WTC11 (cell line): ENCODE data around the gene BCAS3. TPM values are rescaled to one million over a fixed set of nuclear protein-coding genes. Genes with fewer than 3 reads are reported as not detected.

Source experiments
- ATAC-seq: fragments of 200-7000 bp; cut with Tn5 transposase; 2 replicates; pipeline ENCODE4 v1.10.0; 2021; ENCODE audit warnings: mild to moderate bottlenecking, moderate library complexity
- CTCF ChIA-PET: fragments of 300-600 bp; sonication (Branson Sonifier 250); formaldehyde crosslinking; loops from one replicate; lab custom pipeline; 2021; ENCODE audit warnings: antibody characterized with exemption; lab: Charles Lee
- POLR2A ChIA-PET: fragments of 350-600 bp; sonication (Branson Sonifier 250); formaldehyde crosslinking; loops from one replicate; lab custom pipeline; 2021; ENCODE audit warnings: antibody characterized with exemption; lab: Charles Lee
- DNase-seq: peaks from one replicate; pipeline ENCODE4 v3.0.0; 2021; ENCODE audit warnings: low spot score
- H3K27ac Mint-ChIP-seq: 2 replicates; pipeline ENCODE4 v1.8.0; 2021; ENCODE audit warnings: mixed read lengths
- H3K27me3 Mint-ChIP-seq: 2 replicates; pipeline ENCODE4 v1.8.0; 2021; ENCODE audit warnings: low read depth, mild to moderate bottlenecking, moderate library complexity, mixed read lengths
- H3K36me3 Mint-ChIP-seq: 2 replicates; pipeline ENCODE4 v1.8.0; 2021; ENCODE audit warnings: mixed read lengths
- H3K4me1 Mint-ChIP-seq: 2 replicates; pipeline ENCODE4 v1.8.0; 2022; ENCODE audit warnings: mixed read lengths
- H3K4me3 Mint-ChIP-seq: 2 replicates; pipeline ENCODE4 v1.8.0; 2021; ENCODE audit warnings: mild to moderate bottlenecking, moderate library complexity, mixed read lengths
- H3K9me3 Mint-ChIP-seq: 2 replicates; pipeline ENCODE4 v1.8.0; 2021; ENCODE audit warnings: mixed read lengths
- CBFB ChIP-seq: sonication (generic); formaldehyde crosslinking; IDR thresholded peaks from 2 replicates; pipeline ENCODE4 v1.8.1; 2022; ENCODE audit warnings: mild to moderate bottlenecking, low read depth, missing genetic modification reagents
- CREB1 ChIP-seq: sonication (generic); formaldehyde crosslinking; IDR thresholded peaks from 2 replicates; pipeline ENCODE4 v1.8.0; 2023; ENCODE audit warnings: mild to moderate bottlenecking, missing genetic modification reagents
- CREM ChIP-seq: sonication (generic); formaldehyde crosslinking; IDR thresholded peaks from 2 replicates; pipeline ENCODE4 v1.8.1; 2022; ENCODE audit warnings: mild to moderate bottlenecking, missing genetic modification reagents, moderate library complexity
- EMX1 ChIP-seq: fragments of 250-450 bp; sonication (Bioruptor Pico); IDR thresholded peaks from 2 replicates; pipeline ENCODE4 v1.8.0; 2021; ENCODE audit warnings: mild to moderate bottlenecking
- FOXK1 ChIP-seq: sonication (generic); formaldehyde crosslinking; IDR thresholded peaks from 2 replicates; pipeline ENCODE4 v1.8.0; 2022; ENCODE audit warnings: mild to moderate bottlenecking, moderate library complexity, missing genetic modification reagents
- GABPB1 ChIP-seq: sonication (generic); formaldehyde crosslinking; IDR thresholded peaks from 2 replicates; pipeline ENCODE4 v1.8.1; 2023; ENCODE audit warnings: mild to moderate bottlenecking, missing genetic modification reagents
- GRHL2 ChIP-seq: fragments of 250-450 bp; sonication (Bioruptor Pico); IDR thresholded peaks from 2 replicates; pipeline ENCODE4 v1.8.0; 2022; ENCODE audit warnings: mild to moderate bottlenecking, moderate library complexity; ENCODE audit not compliant: insufficient replicate concordance, severe bottlenecking
- JUN ChIP-seq: sonication (generic); formaldehyde crosslinking; IDR thresholded peaks from 2 replicates; pipeline ENCODE4 v1.8.0; 2023; ENCODE audit warnings: mild to moderate bottlenecking, missing genetic modification reagents
- NFATC4 ChIP-seq: fragments of 250-450 bp; sonication (Bioruptor Pico); IDR thresholded peaks from 2 replicates; pipeline ENCODE4 v1.9.0; 2021; ENCODE audit warnings: mild to moderate bottlenecking
- NR2C2 ChIP-seq: sonication (generic); formaldehyde crosslinking; IDR thresholded peaks from 2 replicates; pipeline ENCODE4 v1.8.0; 2022; ENCODE audit warnings: mild to moderate bottlenecking, missing genetic modification reagents
- OVOL2 ChIP-seq: fragments of 250-450 bp; sonication (Bioruptor Pico); IDR thresholded peaks from 2 replicates; pipeline ENCODE4 v1.9.0; 2021; ENCODE audit warnings: mild to moderate bottlenecking, borderline replicate concordance
- RORB ChIP-seq: fragments of 250-450 bp; sonication (Bioruptor Pico); IDR thresholded peaks from 2 replicates; pipeline ENCODE4 v1.9.0; 2021; ENCODE audit warnings: mild to moderate bottlenecking
- SMAD4 ChIP-seq: sonication (generic); formaldehyde crosslinking; IDR thresholded peaks from 2 replicates; pipeline ENCODE4 v1.8.0; 2022; ENCODE audit warnings: mild to moderate bottlenecking, missing genetic modification reagents
- ZNF671 ChIP-seq: fragments of 250-450 bp; sonication (Bioruptor Pico); IDR thresholded peaks from 2 replicates; pipeline ENCODE4 v1.8.0; 2021; ENCODE audit warnings: mild to moderate bottlenecking
- total RNA-seq: library from RNA; stranded (reverse); gene quantifications from 3 replicates; pipeline ENCODE4 v1.2.3, GENCODE V29; 2021
- TF ChIP-seq, protein P1 (sequence below): fragments of 250-450 bp; sonication (Bioruptor Pico); IDR thresholded peaks from 2 replicates; pipeline ENCODE4 v1.9.0; 2021; ENCODE audit warnings: moderate library complexity, mild to moderate bottlenecking, inconsistent platforms, borderline replicate concordance
- TF ChIP-seq, protein P2 (sequence below): fragments of 200-600 bp; IDR thresholded peaks from 2 replicates; pipeline ENCODE4 v1.8.0; 2022; ENCODE audit warnings: antibody characterized with exemption
- TF ChIP-seq, protein P3 (sequence below): sonication (generic); formaldehyde crosslinking; IDR thresholded peaks from 2 replicates; pipeline ENCODE4 v1.8.1; 2023; ENCODE audit warnings: mild to moderate bottlenecking, missing genetic modification reagents, moderate library complexity
- TF ChIP-seq, protein P4 (sequence below): sonication (generic); formaldehyde crosslinking; IDR thresholded peaks from 2 replicates; pipeline ENCODE4 v1.8.1; 2023; ENCODE audit warnings: mild to moderate bottlenecking, missing genetic modification reagents, moderate library complexity
- TF ChIP-seq, protein P5 (sequence below): fragments of 250-450 bp; sonication (Bioruptor Pico); IDR thresholded peaks from 2 replicates; pipeline ENCODE4 v1.8.0; 2021; ENCODE audit warnings: mild to moderate bottlenecking
- TF ChIP-seq, protein P6 (sequence below): fragments of 250-450 bp; sonication (Bioruptor Pico); IDR thresholded peaks from 2 replicates; pipeline ENCODE4 v2.1.2; 2022; ENCODE audit warnings: mild to moderate bottlenecking, moderate library complexity
- TF ChIP-seq, protein P7 (sequence below): sonication (generic); formaldehyde crosslinking; IDR thresholded peaks from 2 replicates; pipeline ENCODE4 v1.8.1; 2022; ENCODE audit warnings: missing genetic modification reagents, borderline replicate concordance
- TF ChIP-seq, protein P8 (sequence below): sonication (generic); formaldehyde crosslinking; IDR thresholded peaks from 2 replicates; pipeline ENCODE4 v1.8.0; 2022; ENCODE audit warnings: mild to moderate bottlenecking, missing genetic modification reagents
- TF ChIP-seq, protein P9 (sequence below): sonication (generic); formaldehyde crosslinking; IDR thresholded peaks from 2 replicates; pipeline ENCODE4 v1.8.1; 2023; ENCODE audit warnings: mild to moderate bottlenecking, missing genetic modification reagents

BCAS3 gene
- total RNA-seq, 1 experiment from 2014 or later: 15.5 TPM

DNA sequence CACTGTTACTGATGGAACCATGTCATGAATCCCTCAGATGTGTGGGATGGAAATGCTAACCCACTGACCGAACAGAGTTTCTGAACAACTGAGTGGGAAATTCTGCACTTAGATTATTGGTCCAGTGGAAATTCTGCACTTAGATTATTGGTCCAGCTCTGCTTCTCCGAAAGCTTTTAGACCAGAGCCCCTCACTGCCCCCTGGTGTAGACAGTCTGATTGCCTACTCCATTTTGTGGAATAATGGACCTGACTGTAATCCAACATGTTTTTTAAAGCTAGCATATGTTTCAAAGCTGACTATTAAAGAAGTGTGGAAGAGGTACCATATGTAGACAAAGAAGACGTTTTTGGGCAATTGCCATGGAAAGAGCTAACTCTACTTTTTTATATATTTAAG lies 671.7 kb downstream of the BCAS3 start:
- Mint-ChIP-seq H3K4me1 (peaks cover 22% of the 10 kb centered on the region), H3K4me3 (no peak overlapping the region), H3K36me3 (no peaks in the 10 kb centered on the region), H3K9me3 (no peaks in the 10 kb centered on the region), H3K27me3 (no peaks in the 10 kb centered on the region), H3K27ac (no peak overlapping the region)
- no peak for DNase-seq
- ChIA-PET POLR2A (no interaction called here), CTCF (interaction anchor here (0.6 to 1.7 kb wide), 17 partner anchors 9 to 377 kb away, joined by 3 to 10 read pairs (median 3); no protein-coding TSS in a partner anchor)
- ATAC-seq: no peak
- TF ChIP-seq CREM (no peak), NFATC4 (CRISPR knock-in tag) (no peak), FOXK1 (CRISPR knock-in tag) (no peak), GABPB1 (CRISPR knock-in tag) (no peak), JUN (no peak), SMAD4 (CRISPR knock-in tag) (no peak)
- TF ChIP-seq, protein P1, sequence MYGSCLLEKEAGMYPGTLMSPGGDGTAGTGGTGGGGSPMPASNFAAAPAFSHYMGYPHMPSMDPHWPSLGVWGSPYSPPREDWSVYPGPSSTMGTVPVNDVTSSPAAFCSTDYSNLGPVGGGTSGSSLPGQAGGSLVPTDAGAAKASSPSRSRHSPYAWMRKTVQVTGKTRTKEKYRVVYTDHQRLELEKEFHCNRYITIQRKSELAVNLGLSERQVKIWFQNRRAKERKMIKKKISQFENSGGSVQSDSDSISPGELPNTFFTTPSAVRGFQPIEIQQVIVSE (CRISPR knock-in tag): no peak
- TF ChIP-seq, protein P2, sequence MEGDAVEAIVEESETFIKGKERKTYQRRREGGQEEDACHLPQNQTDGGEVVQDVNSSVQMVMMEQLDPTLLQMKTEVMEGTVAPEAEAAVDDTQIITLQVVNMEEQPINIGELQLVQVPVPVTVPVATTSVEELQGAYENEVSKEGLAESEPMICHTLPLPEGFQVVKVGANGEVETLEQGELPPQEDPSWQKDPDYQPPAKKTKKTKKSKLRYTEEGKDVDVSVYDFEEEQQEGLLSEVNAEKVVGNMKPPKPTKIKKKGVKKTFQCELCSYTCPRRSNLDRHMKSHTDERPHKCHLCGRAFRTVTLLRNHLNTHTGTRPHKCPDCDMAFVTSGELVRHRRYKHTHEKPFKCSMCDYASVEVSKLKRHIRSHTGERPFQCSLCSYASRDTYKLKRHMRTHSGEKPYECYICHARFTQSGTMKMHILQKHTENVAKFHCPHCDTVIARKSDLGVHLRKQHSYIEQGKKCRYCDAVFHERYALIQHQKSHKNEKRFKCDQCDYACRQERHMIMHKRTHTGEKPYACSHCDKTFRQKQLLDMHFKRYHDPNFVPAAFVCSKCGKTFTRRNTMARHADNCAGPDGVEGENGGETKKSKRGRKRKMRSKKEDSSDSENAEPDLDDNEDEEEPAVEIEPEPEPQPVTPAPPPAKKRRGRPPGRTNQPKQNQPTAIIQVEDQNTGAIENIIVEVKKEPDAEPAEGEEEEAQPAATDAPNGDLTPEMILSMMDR: peak; percentile 19; the same call in 1 of the 2 replicates

DNA sequence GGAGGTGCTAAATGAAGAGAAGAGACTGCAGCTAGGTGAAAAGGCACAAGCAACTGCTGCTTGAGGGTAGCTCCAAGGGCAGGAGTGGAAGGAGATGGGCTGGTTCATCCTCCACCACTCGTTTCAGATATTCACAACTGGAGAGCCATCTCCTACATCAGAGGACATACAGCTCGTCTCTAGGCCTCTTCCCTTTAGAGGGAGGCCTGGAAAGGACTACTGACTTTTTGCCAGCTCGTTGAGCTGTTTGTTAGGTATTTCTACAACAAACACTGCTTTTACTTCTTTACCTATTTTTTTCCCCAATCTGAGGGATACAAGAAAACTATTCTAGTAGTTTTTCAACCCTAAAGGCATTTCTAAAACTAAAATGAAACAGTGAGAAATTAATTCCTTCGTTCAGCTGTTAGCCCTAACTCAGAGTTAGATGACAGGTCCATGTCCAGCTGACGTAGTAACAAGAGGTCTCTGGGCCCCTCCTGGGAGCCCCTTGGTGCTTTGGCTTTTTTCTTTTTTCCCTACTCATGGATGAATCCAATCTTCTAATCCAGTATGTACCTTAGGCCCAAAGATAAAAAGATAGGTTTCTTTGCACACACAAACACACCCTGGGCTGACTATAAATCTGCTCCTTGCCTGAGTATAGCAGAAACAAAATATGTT lies 674.2 kb downstream of the BCAS3 start:
- no peak for DNase-seq
- CTCF ChIA-PET: interaction anchor here (0.5 to 1.6 kb wide), 5 partner anchors 38 to 1504 kb away, joined by 3 to 6 read pairs (median 3); no protein-coding TSS in a partner anchor
- no peak overlapping the region; the same call in 1 of the 2 replicates for H3K27ac Mint-ChIP-seq

More for the DNA sequence above, 674.2 kb downstream of the BCAS3 start:
- ATAC-seq: no peak
- POLR2A ChIA-PET: interaction anchor here (1.2 kb wide), 1 partner anchor 11 kb away, joined by 3 read pairs; no protein-coding TSS in a partner anchor
- peaks cover 34% of the 10 kb centered on the region for H3K4me1 Mint-ChIP-seq
- no peak overlapping the region for H3K4me3 Mint-ChIP-seq
- TF ChIP-seq, protein P3, sequence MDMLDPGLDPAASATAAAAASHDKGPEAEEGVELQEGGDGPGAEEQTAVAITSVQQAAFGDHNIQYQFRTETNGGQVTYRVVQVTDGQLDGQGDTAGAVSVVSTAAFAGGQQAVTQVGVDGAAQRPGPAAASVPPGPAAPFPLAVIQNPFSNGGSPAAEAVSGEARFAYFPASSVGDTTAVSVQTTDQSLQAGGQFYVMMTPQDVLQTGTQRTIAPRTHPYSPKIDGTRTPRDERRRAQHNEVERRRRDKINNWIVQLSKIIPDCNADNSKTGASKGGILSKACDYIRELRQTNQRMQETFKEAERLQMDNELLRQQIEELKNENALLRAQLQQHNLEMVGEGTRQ: no peak
- TF ChIP-seq, protein P4, sequence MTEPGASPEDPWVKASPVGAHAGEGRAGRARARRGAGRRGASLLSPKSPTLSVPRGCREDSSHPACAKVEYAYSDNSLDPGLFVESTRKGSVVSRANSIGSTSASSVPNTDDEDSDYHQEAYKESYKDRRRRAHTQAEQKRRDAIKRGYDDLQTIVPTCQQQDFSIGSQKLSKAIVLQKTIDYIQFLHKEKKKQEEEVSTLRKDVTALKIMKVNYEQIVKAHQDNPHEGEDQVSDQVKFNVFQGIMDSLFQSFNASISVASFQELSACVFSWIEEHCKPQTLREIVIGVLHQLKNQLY (CRISPR knock-in tag): no peak
- TF ChIP-seq OVOL2 (CRISPR knock-in tag) (no peak), NR2C2 (CRISPR knock-in tag) (no peak), ZNF671 (no peak), EMX1 (CRISPR knock-in tag) (no peak), GRHL2 (CRISPR knock-in tag) (no peak), CREB1 (CRISPR knock-in tag) (no peak), CBFB (CRISPR knock-in tag) (no peak), RORB (CRISPR knock-in tag) (no peak)
- TF ChIP-seq, protein P5, sequence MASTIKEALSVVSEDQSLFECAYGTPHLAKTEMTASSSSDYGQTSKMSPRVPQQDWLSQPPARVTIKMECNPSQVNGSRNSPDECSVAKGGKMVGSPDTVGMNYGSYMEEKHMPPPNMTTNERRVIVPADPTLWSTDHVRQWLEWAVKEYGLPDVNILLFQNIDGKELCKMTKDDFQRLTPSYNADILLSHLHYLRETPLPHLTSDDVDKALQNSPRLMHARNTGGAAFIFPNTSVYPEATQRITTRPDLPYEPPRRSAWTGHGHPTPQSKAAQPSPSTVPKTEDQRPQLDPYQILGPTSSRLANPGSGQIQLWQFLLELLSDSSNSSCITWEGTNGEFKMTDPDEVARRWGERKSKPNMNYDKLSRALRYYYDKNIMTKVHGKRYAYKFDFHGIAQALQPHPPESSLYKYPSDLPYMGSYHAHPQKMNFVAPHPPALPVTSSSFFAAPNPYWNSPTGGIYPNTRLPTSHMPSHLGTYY (CRISPR knock-in tag): no peak
- TF ChIP-seq, protein P6, sequence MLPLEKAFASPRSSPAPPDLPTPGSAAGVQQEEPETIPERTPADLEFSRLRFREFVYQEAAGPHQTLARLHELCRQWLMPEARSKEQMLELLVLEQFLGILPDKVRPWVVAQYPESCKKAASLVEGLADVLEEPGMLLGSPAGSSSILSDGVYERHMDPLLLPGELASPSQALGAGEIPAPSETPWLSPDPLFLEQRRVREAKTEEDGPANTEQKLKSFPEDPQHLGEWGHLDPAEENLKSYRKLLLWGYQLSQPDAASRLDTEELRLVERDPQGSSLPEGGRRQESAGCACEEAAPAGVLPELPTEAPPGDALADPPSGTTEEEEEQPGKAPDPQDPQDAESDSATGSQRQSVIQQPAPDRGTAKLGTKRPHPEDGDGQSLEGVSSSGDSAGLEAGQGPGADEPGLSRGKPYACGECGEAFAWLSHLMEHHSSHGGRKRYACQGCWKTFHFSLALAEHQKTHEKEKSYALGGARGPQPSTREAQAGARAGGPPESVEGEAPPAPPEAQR: no peak
- TF ChIP-seq, protein P7, sequence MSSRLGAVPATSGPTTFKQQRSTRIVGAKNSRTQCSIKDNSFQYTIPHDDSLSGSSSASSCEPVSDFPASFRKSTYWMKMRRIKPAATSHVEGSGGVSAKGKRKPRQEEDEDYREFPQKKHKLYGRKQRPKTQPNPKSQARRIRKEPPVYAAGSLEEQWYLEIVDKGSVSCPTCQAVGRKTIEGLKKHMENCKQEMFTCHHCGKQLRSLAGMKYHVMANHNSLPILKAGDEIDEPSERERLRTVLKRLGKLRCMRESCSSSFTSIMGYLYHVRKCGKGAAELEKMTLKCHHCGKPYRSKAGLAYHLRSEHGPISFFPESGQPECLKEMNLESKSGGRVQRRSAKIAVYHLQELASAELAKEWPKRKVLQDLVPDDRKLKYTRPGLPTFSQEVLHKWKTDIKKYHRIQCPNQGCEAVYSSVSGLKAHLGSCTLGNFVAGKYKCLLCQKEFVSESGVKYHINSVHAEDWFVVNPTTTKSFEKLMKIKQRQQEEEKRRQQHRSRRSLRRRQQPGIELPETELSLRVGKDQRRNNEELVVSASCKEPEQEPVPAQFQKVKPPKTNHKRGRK (CRISPR knock-in tag): no peak
- TF ChIP-seq, protein P8, sequence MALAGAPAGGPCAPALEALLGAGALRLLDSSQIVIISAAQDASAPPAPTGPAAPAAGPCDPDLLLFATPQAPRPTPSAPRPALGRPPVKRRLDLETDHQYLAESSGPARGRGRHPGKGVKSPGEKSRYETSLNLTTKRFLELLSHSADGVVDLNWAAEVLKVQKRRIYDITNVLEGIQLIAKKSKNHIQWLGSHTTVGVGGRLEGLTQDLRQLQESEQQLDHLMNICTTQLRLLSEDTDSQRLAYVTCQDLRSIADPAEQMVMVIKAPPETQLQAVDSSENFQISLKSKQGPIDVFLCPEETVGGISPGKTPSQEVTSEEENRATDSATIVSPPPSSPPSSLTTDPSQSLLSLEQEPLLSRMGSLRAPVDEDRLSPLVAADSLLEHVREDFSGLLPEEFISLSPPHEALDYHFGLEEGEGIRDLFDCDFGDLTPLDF (CRISPR knock-in tag): no peak
- TF ChIP-seq, protein P9, sequence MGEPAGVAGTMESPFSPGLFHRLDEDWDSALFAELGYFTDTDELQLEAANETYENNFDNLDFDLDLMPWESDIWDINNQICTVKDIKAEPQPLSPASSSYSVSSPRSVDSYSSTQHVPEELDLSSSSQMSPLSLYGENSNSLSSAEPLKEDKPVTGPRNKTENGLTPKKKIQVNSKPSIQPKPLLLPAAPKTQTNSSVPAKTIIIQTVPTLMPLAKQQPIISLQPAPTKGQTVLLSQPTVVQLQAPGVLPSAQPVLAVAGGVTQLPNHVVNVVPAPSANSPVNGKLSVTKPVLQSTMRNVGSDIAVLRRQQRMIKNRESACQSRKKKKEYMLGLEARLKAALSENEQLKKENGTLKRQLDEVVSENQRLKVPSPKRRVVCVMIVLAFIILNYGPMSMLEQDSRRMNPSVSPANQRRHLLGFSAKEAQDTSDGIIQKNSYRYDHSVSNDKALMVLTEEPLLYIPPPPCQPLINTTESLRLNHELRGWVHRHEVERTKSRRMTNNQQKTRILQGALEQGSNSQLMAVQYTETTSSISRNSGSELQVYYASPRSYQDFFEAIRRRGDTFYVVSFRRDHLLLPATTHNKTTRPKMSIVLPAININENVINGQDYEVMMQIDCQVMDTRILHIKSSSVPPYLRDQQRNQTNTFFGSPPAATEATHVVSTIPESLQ (CRISPR knock-in tag): no peak
- no peaks in the 10 kb centered on the region for H3K36me3 Mint-ChIP-seq
- H3K27me3 Mint-ChIP-seq: no peaks in the 10 kb centered on the region
- no peaks in the 10 kb centered on the region for H3K9me3 Mint-ChIP-seq
